HG03432 (cell line): ENCODE results near the gene ARID5B.

ENCODE experiments used
- ATAC-seq: cut with Tn5 transposase; IDR thresholded peaks from one replicate; pipeline ENCODE4 v1.9.1; 2021; ENCODE audit warnings: mild to moderate bottlenecking, moderate library complexity; ENCODE audit not compliant: unreplicated experiment

The ARID5B gene

GRCh38 chr10:61887772-61888171, 13.7 kb upstream of the ARID5B start:
- no peak for ATAC-seq

GRCh38 chr10:61888744-61889143, 12.8 kb upstream of the ARID5B start:
- no peak for ATAC-seq

GRCh38 chr10:61890430-61890829, 11.1 kb upstream of the ARID5B start:
- ATAC-seq, result no peak

- ATAC-seq, result no peak
Measured at GRCh38 chr10:61890881-61891409, 10.6 kb upstream of the ARID5B start.

- ATAC-seq, result no peak
Measured at GRCh38 chr10:61891906-61892585, 9.5 kb upstream of the ARID5B start.

- ATAC-seq, result no peak
Measured at GRCh38 chr10:61892961-61893360, 8.5 kb upstream of the ARID5B start.

GRCh38 chr10:61894133-61894532, 7.4 kb upstream of the ARID5B start:
- no peak for ATAC-seq

- ATAC-seq, result no peak
Measured at GRCh38 chr10:61895898-61896600, 5.5 kb upstream of the ARID5B start.

GRCh38 chr10:61896854-61897661, 4.4 kb upstream of the ARID5B start:
- peak; percentile 65 for ATAC-seq

GRCh38 chr10:61897671-61898434, 3.6 kb upstream of the ARID5B start:
- ATAC-seq, result no peak

GRCh38 chr10:61898435-61898778, 3.1 kb upstream of the ARID5B start:
- ATAC-seq, result no peak

GRCh38 chr10:61899069-61899531, 2.4 kb upstream of the ARID5B start:
- no peak for ATAC-seq

- ATAC-seq, result no peak
Measured at GRCh38 chr10:61899663-61899996, 1.9 kb upstream of the ARID5B start.

GRCh38 chr10:61899997-61900828, 1.3 kb upstream of the ARID5B start:
- ATAC-seq, result peak; percentile 37

GRCh38 chr10:61901829-61902444, 438 bp downstream of the ARID5B start:
- ATAC-seq, result no peak

GRCh38 chr10:61902445-61903220, 1.1 kb downstream of the ARID5B start:
- ATAC-seq, result peak; percentile 7

- ATAC-seq, result peak; percentile 55
Measured at GRCh38 chr10:61903221-61903927, 1.9 kb downstream of the ARID5B start.

GRCh38 chr10:61903928-61904344, 2.4 kb downstream of the ARID5B start:
- no peak for ATAC-seq
